HG02943 (cell line): ENCODE results near the gene UHRF2.
"Not testable (repeated sequence)": the region's sequence is repeated elsewhere in the genome, so short reads cannot be mapped to it uniquely, and the experiment has no call there.

Source experiments
- ATAC-seq: cut with Tn5 transposase; IDR thresholded peaks from one replicate; pipeline ENCODE4 v1.9.1; 2021; ENCODE audit warnings: mild to moderate bottlenecking, low read depth, moderate library complexity; ENCODE audit not compliant: unreplicated experiment

The UHRF2 gene

DNA sequence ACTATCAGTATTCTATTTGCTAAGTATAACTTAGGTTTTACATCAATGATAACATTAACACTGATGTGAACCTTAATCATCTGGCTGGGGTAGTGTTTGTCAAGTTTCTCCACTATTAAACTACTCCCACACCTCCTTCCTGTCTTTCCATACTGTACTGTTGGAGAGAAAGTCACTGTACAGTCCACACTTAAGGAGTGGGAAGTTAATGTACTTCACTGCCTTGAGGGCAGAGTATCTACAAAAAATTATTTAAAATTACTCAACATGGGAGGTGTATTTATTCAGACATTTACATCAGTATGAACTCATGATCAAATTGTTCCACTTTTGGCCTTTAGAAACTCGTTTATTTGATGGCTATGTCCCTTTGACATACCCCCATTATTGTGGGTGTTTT, 11.9 kb downstream of the UHRF2 start:
- ATAC-seq = no peak

DNA sequence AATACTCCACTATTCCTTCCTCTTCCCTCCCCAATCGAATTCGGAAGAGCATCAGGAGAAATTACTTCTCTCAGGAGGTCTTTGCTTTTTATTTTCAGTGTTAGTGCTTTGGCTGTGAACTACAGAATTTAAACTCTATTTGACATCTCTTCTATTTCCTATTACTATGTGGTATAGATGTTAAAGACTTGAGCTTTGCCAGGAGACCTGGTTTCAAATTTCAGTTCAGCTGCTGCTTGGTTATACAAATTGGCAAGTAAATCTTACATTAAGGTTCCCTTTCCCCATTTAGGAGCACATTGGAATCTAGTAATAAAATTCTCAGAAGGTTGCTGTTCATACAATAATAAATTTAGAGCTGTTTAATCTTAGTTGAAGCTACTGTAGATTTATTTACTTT, 13.1 kb downstream of the UHRF2 start:
- no peak for ATAC-seq

DNA sequence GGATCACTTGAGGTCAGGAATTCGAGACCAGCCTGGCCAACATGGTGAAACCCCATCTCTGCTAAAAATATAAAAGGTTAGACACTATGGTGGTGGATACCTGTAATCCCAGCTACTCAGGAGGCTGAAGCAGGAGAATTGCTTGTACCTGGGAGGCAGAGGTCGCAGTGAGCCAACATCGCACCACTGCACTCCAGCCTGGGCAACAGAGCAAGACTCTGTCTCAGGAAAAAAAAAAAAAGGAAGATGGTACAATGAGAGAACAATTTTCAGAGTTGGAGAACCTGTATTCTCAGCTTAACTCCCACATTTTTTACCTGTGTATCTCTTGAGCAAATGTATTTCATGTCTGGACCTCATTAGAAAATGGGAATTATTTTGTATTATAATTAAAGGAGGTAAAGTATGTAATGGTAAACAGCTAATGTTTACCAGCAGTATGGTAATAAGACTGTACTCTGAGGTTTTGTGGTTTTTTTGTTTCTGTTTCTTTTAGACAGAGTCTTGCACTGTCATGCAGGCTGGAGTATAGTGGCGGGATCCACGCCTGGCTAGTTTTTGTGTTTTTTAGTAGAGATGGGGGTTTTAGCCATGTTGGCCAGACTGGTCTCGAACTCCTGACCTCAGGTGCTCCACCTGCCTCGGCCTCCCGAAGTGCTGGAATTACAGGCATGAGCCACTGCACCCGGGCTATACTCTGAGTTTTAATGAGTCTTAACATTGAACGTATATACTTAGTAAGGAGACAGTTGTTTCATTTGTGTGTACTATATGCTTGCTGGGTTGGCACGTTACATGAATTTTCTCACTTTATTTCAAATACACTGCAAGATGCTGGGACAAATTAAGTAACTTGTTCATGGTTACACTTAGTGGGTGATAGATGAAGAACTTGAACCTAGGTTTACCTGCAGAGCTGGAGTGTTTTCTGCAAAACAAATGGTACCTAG, 16.2 kb downstream of the UHRF2 start:
- peak; percentile 95 for ATAC-seq

DNA sequence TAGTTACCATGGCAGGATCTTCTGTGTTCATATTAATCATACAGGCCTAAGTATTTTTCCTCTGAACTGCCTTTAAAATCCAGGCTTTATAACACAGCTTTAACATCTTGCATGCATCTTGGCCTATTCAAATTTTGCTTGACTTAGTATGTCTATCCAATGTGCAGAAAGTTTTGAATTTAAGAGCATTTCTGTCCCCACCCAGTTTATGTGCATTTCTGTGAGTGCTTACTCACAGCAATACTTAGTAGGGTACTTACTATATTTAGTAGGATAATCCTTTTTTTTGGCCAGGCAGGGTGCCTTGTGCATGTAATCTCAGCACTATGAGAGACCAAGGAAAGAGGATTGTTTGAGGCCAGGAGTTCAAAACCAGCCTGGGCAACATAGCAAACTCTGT, 18.0 kb downstream of the UHRF2 start:
- no peak for ATAC-seq

DNA sequence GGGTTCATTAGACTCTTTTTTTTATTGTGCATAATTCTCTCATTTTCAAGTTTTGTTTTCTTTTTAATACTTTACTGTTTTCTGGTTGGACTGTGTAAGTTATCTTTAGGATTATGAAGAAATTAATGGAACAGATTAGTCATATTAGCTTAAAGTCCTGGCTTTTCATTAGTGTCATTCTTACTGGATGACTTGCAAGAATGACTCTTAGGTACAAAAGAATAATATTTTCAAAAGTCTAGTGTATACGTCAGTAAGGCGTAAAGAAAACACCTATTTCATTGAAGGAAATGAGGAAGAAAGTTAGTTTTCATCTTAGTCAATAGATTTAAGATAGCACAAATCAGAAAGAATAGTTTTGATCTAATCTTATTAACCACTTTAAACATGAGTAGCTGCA, 20.4 kb downstream of the UHRF2 start:
- ATAC-seq = no peak

DNA sequence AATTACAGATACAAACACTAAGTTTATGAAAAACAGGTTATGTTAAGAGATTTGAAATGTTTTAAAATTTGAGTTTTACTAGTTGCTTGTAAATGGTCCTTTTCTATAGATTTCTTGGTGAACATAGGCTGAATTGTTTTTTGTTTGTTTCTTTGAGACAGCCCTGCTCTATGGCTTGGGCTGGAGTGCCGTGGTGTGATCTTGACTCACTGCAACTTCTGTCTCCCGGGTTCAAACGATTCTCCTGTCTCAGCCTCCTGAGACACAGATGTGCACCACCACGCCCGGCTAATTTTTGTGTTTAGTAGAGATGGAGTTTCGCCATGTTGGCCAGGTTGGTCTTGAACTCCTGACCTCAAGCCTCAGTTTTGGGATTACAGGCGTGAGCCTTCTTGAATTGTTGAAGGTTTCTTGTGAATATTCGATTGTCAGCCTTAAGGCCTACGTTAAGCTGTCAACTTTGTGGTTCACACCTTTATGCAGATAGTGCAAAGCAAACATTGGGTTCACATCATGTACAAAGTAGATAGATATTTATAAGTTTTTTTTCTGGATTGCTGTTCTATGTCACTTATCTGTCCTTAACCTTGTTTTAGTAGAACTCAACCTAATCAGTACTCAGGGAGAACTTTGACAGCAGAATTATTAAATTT, 26.2 kb downstream of the UHRF2 start:
- no peak for ATAC-seq

DNA sequence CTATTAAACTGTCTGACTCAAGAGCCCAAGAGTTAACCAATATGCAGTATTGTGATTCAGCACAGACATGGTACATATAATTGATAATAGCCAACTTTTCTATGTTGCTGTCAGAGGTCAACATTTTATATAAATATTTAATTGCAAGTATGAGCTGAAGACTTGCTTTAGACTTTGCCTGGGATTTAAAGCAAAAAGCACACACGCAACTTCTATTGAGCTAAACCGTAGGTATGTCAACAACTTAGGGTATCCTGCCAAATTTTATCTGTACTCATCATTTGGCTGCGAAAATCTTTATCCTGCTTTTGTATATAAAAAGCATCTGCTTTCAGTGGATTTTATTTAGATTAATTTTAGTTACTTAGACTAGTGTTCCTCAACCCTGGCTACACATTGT, 27.4 kb downstream of the UHRF2 start:
- ATAC-seq = no peak

DNA sequence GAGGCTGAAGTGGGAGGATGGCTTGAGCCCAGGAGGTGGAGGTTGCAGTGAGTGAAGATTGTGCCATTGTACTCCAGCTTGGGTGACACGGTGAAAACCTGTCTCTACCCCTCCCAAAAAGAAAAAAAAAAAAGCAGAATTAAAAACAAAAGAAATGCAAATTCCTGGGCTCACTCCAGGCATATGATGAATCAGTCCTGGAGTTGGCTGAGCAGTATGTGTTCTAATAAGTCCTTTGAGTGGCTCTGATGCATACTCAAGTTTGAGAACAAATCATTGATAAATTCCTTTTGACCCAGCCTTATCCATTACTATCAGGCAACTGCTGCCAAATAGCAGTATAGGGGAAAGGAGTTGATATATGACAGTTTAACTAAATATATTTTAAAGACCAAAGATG, 28.3 kb downstream of the UHRF2 start:
- no peak for ATAC-seq

DNA sequence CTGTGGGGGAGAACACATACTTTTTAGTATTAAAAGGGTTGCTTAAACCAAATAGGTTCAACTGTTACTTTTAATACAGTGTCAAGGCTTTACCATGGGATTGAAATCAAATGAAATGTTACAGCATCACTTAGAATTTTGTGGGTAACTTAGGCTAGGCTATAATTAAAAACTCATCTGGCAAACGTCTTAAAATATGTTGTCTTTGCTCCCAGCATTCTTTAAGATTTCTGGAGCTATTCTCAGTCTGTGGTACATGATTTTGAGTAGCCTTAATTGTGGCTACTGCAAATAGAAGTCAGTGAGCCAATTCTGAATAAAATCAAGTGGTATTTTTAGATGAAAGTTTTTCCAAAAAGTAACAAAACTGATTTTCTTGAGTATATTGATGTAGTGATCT, 30.7 kb downstream of the UHRF2 start:
- no peak for ATAC-seq

DNA sequence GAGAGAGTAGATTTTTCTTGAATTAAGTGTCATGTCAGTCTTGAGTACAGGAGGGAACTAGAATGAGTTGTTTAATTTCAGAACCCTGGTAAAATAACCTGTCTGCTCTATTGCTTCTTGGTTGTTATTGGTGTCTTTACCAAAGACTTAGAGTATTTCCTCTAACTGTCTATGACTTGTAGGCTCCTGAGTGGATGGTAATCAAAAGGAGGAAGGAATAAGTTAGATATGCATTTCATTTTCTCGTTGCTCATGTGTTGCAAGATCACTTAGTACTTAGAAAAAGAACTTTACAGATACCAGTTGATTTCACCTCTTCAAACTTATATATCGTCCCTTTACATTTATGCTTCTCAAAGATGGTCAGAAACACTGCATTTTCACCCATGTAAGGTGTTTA, 31.1 kb downstream of the UHRF2 start:
- ATAC-seq = no peak

DNA sequence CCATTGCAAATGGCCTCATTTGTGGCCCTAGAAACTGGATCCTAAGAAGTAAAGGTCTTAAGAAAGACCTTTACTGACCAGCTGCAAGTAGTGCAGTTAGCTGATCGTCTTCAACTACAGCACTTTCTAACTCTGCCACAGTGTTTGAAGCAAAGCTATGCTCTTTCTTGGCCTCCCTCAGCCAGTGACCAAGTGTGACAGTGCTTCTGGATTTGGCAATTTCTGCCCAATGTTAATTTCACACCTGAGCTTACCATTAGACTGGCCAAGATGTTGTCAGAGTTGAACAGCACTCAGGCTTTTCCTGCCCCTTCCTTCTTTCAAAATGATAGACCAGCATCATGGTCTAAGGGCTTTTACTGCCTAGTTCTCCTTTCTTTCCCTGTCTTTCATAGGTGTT, 36.1 kb downstream of the UHRF2 start:
- ATAC-seq = no peak

DNA sequence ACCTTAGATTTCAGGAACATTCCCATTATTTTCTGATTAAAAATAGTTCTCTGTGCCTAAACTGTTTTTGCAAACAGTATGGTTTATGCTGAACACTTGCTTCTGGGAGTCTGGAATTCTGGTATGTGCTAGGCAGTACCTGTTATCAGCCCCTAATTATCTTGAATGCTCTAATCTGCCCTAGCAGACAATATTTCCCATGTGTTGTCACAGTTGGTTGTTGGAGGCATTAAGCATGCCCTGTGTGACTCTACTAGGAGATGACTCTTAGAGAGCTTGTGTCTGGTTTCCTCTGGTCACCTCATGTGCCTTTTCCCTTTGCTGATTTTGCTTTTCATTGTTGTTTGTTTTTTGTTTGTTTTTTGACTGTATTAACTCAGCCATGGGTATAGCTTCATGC, 36.6 kb downstream of the UHRF2 start:
- ATAC-seq = no peak

DNA sequence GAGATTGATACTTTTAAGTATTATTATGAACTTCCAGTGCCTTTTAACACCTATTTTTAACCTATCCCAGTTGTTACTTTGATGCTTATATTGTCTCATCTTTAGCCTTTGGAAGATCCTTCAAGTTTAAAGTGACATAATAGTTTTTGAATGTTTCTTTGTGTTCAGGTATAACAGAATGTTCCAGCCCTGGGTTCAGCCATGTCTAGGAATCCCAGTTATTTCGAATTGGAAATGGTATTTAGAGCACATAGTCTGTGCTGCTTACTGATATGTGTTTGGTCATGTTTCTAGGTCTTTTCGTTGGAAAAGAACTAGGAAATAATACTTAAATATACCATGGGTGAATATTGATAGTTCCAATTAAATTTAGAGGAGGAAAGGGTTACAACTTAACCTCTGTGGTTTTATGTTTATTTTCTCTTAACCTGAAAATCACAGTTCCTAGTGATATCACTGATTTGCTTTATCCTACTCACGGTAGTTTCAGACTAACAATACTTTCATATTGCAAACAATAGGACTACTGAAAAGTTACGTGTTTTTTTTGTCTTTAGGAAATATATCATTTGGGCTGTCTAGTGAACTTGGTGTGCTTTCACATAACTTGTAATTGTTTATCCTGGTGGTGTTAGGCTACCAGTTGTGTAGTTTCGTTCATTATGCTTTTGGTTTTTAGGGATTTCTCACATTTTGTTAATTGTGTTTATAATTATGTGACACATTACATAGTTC, 37.8 kb downstream of the UHRF2 start:
- no peak for ATAC-seq

DNA sequence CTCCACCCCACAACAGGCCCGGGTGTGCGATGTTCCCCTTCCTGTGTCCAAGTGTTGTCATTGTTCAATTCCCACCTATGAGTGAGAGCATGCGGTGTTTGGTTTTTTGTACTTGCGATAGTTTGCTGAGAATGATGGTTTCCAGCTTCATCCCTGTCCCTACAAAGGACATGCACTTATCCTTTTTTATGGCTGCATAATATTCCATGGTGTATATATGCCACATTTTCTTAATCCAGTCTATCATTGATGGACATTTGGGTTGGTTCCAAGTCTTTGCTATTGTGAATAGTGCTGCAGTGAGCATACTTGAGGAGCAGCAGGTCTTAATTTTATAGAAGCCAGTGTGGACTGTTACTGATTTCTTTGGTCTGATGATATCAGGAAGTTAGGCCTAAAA, 42.3 kb downstream of the UHRF2 start:
- not testable (repeated sequence) for ATAC-seq

DNA sequence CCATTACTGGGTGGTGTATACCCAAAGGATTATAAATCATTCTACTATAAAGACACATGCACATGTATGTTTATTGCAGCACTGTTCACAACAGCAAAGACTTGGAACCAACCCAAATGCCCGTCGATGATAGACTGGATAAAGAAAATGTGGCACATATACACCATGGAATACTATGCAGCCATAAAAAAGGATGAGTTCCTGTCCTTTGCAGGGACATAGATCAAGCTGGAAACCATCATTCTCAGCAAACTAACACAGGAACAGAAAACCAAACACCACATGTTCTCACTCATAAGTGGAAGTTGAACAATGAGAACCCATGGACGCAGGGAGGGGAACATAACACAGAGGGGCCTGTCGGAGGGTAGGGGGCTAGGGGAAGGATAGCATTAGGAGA, 45.7 kb downstream of the UHRF2 start:
- ATAC-seq = not testable (repeated sequence)

DNA sequence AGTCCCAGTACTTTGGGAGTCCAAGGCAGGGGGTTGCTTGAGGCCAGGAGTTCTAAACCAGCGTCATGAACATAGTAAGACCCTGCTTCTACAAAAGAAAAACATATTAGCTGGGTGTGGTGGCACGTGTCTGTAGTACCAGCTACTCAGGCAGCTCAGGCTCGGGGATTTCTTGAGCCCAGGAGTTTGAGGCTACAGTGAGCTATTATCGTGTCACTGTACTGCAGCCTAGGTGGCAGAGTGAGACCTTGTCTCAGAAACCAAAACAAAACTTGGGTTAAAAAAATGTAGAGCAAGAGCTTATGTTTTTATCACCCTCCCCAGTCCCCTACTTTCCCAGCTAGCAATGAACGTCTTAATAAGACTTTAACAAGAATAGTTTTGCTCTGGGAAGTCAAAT, 46.7 kb downstream of the UHRF2 start:
- ATAC-seq = no peak

DNA sequence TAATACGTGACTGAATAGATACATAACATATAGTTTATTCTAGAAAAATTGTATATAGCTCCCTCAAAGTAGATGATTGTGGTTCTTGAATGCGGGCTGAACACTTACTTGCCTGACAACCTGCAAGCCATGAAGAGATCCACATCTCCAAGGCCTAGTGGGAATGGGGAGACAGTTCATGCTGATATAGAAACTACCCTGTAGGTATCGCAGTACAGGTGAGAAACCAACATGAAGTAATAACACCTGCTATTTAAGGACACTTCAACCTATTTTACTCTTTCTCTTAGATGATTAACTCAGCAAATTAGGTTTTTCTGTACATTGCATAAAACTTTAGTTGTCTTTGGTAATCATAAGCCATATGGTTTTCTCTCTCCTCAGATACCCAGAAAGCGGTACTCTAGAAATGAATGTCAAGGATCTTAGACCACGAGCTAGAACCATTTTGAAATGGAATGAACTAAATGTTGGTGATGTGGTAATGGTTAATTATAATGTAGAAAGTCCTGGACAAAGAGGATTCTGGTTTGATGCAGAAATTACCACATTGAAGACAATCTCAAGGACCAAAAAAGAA, 47.3 kb downstream of the UHRF2 start:
- no peak for ATAC-seq

DNA sequence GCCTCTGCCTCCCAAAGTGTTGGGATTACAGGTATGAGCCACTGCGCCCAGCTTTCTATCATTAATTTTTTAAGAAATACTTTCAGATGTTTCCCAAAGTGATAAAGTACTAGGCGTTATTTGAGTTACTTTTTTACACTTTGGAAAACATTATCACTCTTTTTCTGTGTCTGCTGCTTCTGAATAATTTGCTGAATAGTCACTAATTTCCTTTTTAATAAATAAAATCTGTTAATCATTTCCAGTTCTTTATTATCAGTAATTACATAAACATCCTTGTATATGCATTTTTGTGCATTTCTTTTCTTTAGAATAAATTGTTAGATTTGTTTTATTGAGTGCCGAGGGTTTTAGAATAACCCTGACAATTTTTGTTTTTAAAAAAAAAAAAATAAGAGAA, 48.6 kb downstream of the UHRF2 start:
- ATAC-seq = no peak

DNA sequence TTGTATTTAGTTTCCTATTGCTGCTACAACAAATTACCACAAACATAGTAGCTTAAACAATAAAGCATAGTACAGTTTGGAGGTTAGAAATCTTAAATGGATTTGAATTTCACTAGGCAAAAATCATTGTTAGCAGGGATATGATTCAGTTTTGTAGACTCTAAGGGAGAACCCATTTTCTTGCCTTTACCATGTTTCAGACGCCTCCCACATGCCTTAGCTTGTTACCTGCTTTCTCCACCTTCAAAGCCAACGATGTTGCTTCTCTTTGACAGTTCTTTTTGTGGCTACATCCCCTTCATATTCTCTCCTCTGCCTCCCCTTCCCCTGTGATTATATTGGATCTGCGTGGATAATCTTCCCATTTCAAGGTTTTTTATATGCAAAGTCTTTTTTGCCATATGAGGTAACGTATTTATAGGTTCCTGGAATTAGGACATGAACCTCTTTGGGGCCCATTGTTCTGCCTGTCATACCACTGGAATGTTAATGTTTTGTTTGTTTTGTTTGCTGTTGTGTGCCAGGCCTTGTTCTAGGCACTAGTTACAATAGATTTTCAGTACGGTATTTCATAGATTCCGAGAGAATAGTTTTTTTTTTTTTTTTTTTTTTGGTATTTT, 54.1 kb downstream of the UHRF2 start:
- no peak for ATAC-seq

DNA sequence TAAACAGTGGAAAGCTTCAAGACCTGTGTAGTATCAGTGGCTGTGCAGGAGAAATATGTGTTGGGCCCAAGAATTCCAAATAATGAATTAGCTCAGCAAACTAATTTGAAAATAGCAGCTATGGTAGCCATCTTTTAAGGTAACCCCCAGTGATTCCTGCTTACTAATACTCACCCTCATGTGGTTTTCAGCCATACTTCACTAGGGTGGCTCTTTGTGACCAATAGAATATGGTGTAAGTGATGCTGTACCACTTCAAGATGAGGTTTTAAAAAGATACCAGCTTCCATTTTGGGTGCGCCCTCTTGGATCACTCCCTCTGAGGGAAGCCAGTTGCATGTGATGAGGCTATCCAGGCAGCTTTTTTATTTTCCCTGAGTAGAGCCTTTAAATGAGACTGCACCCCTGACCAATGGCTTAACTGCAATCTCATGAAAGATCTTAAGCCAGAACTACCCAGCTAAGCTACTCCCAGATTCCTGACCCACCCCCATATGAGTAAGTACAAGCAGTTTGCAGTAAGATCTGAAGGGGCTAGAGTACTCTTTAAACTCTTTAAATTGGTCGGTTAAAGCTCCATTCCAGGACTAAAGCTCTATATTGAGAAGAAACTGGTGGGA, 58.3 kb downstream of the UHRF2 start:
- no peak for ATAC-seq
